ENCODE results near the gene TATDN2.

Gene TATDN2
- 33.1 to 38.8 (median 35.7) reads per million in 4 experiments for total RNA-seq

DNA sequence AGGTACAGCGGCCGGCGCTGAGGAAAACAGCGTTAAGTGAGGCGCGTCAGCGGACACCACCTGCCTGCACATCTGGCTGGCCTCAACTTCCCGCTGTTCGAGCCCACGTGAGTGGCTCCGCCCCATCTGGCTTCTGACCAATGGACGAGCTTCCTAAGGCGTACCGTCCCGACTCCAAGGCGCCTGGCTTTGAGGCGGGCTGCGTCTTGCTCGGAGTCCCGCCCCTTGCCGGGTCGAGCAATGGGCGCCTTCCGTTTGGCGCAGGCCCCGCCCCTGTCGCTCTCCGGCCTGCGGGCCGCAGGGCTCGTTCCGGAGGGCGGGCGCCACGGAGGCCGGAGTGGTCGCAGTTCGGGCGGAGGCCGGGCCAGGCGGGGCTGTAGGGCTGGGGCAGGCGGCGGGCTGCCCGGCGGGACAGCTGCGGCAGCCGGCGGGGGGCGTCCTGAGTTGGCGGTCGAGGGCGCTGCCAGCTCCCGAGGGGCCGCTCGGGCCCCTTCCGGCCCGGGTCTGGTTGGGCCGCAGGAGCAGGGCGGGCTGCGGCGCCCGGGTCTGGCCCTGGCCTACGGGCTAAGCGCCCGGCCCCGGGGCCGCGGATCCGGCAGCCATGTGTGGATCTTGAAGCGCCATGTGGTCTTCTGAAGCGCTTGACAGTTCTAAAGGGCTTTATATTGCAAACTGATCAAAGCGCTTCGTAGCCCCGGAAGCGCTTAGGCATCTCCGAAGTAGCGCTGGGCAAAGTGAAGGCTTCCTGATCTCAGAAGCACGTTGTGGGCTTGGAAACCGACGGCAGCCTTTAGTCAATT is at the start of gene TATDN2:
Gene TATDN2, plus strand, starts transcription at position 276 of the 800 bp plus-strand sequence. CDS start 742 bp downstream, outside the sequence.
- DNase-seq, result peak; percentile 89

DNA sequence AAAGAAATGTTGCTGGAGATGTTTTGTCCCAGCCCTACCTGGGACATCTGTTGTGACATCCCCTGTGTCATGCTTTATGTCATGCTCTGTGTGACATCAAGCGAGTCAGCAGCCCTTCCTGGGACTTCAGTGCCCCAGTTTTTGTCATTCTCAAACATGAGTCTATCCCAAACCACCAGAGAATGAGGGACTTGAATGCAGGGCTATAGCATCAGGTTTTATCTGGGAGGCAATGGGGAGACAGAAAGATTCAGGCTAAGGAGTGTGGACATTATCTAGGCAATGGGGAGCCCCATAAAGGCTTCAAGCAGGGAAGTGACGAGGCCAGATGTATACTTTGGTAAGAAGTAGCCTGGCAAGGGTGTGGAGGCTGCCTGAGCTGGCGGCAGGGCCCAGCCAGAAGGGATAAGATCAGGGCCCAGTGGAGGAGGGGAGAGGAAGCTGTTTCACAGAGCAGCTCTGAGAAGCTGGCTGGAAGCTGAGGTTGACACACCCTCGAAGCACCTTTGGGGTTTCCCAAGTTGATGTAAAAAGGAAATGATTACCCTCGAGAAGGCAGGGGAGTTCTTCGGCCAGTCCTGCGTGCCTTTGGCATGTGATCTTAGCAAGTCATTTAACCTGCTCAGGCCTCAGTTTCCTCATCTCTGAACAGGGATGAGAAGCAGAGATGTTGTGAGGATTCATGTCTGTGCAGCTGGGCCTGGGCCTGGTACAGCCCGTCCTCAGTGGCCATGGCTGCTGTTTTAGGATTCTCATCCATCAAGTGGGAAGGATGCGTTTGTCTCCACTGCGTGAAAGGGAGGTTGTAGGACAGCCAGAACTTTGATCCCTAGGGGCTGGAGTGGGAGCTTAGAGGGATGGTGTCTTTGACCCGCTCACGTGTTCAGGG is 49.3 kb upstream of the TATDN2 start:
- peak; percentile 19 for DNase-seq

- DNase-seq, result no peak
Measured at GRCh38 chr3:10204921-10205320, 43.3 kb upstream of the TATDN2 start.

GRCh38 chr3:10205451-10206165 is 42.7 kb upstream of the TATDN2 start:
- no peak for DNase-seq

- DNase-seq, result no peak
Measured at GRCh38 chr3:10206166-10206511, 42.1 kb upstream of the TATDN2 start.

- no peak for DNase-seq
Measured at GRCh38 chr3:10213156-10213792, 35.0 kb upstream of the TATDN2 start.

- DNase-seq, result no peak
Measured at GRCh38 chr3:10215578-10216368, 32.5 kb upstream of the TATDN2 start.

- no peak for DNase-seq
Measured at GRCh38 chr3:10217359-10217758, 30.9 kb upstream of the TATDN2 start.

- DNase-seq, result no peak
Measured at GRCh38 chr3:10219737-10220136, 28.5 kb upstream of the TATDN2 start.

- no peak for DNase-seq
Measured at GRCh38 chr3:10223676-10224639, 24.3 kb upstream of the TATDN2 start.

GRCh38 chr3:10224794-10225665 is 23.2 kb upstream of the TATDN2 start:
- peak; percentile 30 for DNase-seq

DNA sequence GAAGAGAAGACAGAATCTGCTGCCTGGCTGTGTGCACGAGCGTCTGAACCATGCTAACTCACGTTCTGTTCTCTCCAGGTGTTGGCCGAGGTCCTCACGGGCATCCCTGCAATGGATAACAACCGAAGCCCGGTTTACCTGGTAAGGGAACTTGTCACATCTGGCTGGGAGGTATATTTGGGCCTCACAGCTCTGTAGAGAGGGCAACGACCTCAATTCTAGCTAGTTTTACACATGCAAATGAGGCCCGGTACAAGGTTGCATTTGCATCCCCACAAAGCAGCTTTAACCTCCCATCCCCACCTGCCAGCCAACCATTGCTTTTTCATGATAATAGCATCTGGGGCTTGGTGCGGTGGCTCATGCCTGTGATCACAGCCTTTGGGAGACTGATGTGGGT is 22.0 kb upstream of the TATDN2 start:
- no peak for DNase-seq

DNA sequence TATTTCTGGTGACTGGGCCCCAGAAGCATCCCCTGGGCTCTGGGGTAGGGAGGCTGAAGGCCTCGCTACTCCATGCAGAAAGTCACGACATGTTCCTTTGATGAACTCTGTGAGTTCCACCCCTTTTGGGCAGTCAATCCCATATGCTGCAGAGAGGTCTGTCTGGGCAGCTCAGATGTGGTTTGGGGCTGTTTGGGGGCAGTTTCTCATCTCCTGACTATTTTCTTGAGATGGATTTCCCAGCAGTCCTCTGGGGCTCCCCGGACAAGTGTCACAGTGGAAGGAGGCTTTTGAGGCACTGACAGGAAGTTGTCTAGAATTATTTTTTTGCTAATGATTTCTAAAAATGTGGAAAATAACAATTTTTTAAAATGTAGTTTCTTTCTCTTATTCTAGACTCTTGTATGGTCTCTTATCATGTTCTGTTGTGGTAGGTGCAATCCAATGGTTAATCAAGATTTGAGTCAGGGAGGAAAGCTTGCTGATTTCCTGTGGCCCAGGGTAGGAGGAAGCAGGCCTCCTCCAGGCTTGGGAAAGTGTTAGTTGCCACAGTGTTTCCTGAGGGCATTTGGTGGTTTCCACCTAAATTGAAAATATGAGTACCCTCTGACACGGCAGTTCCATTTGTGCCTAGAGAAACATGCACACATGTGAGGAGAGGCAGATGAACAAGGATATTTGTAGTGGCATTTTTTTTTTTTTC is 19.9 kb upstream of the TATDN2 start:
- DNase-seq, result no peak

GRCh38 chr3:10229576-10229975 is 18.7 kb upstream of the TATDN2 start:
- DNase-seq, result no peak

- DNase-seq, result no peak
Measured at GRCh38 chr3:10232137-10232536, 16.1 kb upstream of the TATDN2 start.

DNA sequence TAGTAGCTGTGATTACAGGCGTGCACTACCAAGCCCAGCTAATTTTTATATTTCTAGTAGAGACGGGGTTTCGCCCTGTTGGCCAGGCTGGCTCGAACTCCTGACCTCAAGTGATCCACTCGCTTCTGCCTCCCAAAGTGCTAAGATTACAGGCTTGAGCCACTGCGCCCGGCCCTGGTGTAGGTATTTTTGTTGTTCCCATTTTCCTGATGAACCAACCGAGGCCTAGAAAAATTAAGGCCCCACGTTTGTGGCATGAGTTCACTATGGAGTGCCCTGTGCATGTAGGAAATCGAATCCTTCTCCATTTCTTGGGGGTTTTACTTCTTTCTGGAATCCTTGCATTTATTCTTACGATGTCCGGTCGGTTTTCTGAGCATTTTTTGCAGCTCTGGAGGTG is 14.3 kb upstream of the TATDN2 start:
- no peak for DNase-seq

- no peak for DNase-seq
Measured at GRCh38 chr3:10234526-10235230, 13.6 kb upstream of the TATDN2 start.

DNA sequence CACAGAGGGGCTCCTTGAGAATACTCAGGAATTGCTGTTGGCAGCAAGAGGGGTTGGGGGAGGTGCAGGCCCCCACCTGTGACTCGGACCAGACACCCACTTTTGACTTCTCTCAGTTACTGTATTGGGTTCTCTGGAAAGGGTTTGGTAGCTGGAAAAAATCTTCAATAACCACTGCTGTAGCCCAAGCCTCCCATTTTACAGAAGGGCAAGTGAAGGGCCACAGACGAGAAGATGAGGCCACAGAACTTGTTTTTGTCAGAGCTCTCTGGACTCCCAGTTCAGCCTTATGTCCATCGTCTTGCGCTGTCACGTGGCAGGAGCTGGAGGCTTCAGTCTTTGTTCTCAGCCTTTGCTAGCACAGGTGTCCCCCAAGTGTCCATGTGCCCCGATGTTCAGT is 12.7 kb upstream of the TATDN2 start:
- no peak for DNase-seq

Measured in effector CD8-positive, alpha-beta T cell (primary cell).